ENCODE results near the gene MAP3K20.
"Not testable (repeated sequence)": the region's sequence is repeated elsewhere in the genome, so short reads cannot be mapped to it uniquely, and the experiment has no call there.

MAP3K20 gene

GRCh38 chr2:173159791-173160463, 84.3 kb downstream of the MAP3K20 start:
- DNase-seq = no peak
- no peaks in the 10 kb centered on the region for H3K4me1 Mint-ChIP-seq
- no peak overlapping the region for H3K27ac Mint-ChIP-seq
- H3K4me3 Mint-ChIP-seq = no peak overlapping the region
- no peaks in the 10 kb centered on the region for H3K36me3 Mint-ChIP-seq
- peaks cover 4% of the 10 kb centered on the region for H3K9me3 Mint-ChIP-seq
- peaks cover 12% of the 10 kb centered on the region for H3K27me3 Mint-ChIP-seq
- CTCF ChIA-PET = no interaction called here

GRCh38 chr2:173160618-173161017, 85.0 kb downstream of the MAP3K20 start:
- Mint-ChIP-seq H3K9me3 (peaks cover 4% of the 10 kb centered on the region), H3K27me3 (peaks cover 12% of the 10 kb centered on the region), H3K36me3 (no peaks in the 10 kb centered on the region), H3K4me3 (no peak overlapping the region), H3K4me1 (no peaks in the 10 kb centered on the region), H3K27ac (no peak overlapping the region)
- CTCF ChIA-PET = no interaction called here
- DNase-seq = no peak

- no peak overlapping the region for H3K27ac Mint-ChIP-seq
These were observed 85.4 kb downstream of the MAP3K20 start for GRCh38 chr2:173161040-173161439.

DNA sequence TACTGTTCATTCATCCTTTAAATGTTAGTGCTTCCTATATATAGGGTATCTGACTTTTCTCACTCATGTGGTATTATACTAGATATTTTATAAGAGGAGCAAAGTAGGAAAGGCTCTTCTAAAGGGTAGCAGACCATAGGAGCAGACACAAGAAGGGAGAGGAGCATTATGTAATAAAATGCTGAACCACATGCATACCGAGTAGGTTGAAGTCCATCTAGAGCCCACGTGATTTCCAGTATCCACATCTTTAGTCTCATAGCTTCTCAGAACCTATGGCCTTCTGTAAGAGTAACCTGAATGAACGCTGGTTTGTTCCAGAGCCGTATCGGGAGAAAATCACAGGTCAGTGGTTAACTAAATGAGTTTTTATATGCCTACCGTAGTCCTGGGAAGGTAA, 85.9 kb downstream of the MAP3K20 start:
- CTCF ChIA-PET = no interaction called here
- H3K9me3 Mint-ChIP-seq = peaks cover 1% of the 10 kb centered on the region
- no peaks in the 10 kb centered on the region for H3K36me3 Mint-ChIP-seq
- no peak overlapping the region for H3K27ac Mint-ChIP-seq
- no peak for DNase-seq
- H3K4me1 Mint-ChIP-seq = no peaks in the 10 kb centered on the region
- peaks cover 9% of the 10 kb centered on the region for H3K27me3 Mint-ChIP-seq
- H3K4me3 Mint-ChIP-seq = no peak overlapping the region

More at GRCh38 chr2:173161040-173161439, 85.4 kb downstream of the MAP3K20 start:
- no peaks in the 10 kb centered on the region for H3K36me3 Mint-ChIP-seq
- DNase-seq = no peak
- H3K27me3 Mint-ChIP-seq = peaks cover 12% of the 10 kb centered on the region
- peaks cover 4% of the 10 kb centered on the region for H3K9me3 Mint-ChIP-seq
- H3K4me1 Mint-ChIP-seq = no peaks in the 10 kb centered on the region
- H3K4me3 Mint-ChIP-seq = no peak overlapping the region
- CTCF ChIA-PET = no interaction called here

- H3K36me3 Mint-ChIP-seq, H3K9me3 Mint-ChIP-seq, DNase-seq, H3K4me3 Mint-ChIP-seq, H3K27ac Mint-ChIP-seq, H3K27me3 Mint-ChIP-seq, H3K4me1 Mint-ChIP-seq, CTCF ChIA-PET: not testable (repeated sequence)
These were observed 87.7 kb downstream of the MAP3K20 start for GRCh38 chr2:173163357-173163756.

DNA sequence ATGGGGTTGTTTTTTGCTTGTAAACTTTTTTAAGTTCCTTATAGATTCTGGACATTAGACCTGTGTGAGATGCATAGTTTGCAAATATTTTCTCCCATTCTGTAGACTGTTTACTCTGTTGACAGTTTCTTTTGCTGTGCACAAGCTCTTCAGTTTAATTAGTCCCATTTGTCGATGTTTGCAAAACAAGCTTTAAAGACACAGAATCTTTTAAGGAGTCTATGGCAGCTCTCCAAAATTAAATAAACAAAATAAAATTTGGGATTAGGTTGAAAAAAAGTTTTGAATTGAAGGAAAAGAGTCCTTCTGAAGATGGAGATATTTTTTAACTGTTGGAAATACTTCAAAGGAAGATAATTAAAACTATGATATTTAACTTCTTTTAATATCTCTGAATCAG, 88.8 kb downstream of the MAP3K20 start:
- no peaks in the 10 kb centered on the region for H3K4me1 Mint-ChIP-seq
- H3K36me3 Mint-ChIP-seq = no peaks in the 10 kb centered on the region
- no peak overlapping the region for H3K27ac Mint-ChIP-seq
- H3K4me3 Mint-ChIP-seq = no peak overlapping the region
- CTCF ChIA-PET = no interaction called here
- no peak for DNase-seq
- H3K9me3 Mint-ChIP-seq = peaks cover 1% of the 10 kb centered on the region
- peaks cover 4% of the 10 kb centered on the region for H3K27me3 Mint-ChIP-seq

- peaks cover 1% of the 10 kb centered on the region for H3K9me3 Mint-ChIP-seq
- H3K27me3 Mint-ChIP-seq = no peaks in the 10 kb centered on the region
- H3K4me1 Mint-ChIP-seq = no peaks in the 10 kb centered on the region
- H3K4me3 Mint-ChIP-seq = no peak overlapping the region
- CTCF ChIA-PET = no interaction called here
- H3K36me3 Mint-ChIP-seq = no peaks in the 10 kb centered on the region
- no peak overlapping the region for H3K27ac Mint-ChIP-seq
- DNase-seq = no peak
These were observed 90.0 kb downstream of the MAP3K20 start for GRCh38 chr2:173165443-173166238.

GRCh38 chr2:173171321-173171720, 95.7 kb downstream of the MAP3K20 start:
- H3K27me3 Mint-ChIP-seq = no peaks in the 10 kb centered on the region
- no peaks in the 10 kb centered on the region for H3K4me1 Mint-ChIP-seq
- CTCF ChIA-PET = no interaction called here

GRCh38 chr2:173171924-173172643, 96.4 kb downstream of the MAP3K20 start:
- Mint-ChIP-seq H3K4me1 (no peaks in the 10 kb centered on the region), H3K36me3 (no peaks in the 10 kb centered on the region), H3K27me3 (no peaks in the 10 kb centered on the region), H3K9me3 (no peaks in the 10 kb centered on the region), H3K27ac (no peak overlapping the region), H3K4me3 (no peak overlapping the region)
- CTCF ChIA-PET = interaction anchor here (0.7 kb wide), 1 partner anchor 47 kb away, joined by 3 read pairs; no protein-coding TSS in a partner anchor
- DNase-seq = no peak

More at GRCh38 chr2:173171321-173171720, 95.7 kb downstream of the MAP3K20 start:
- Mint-ChIP-seq H3K36me3 (no peaks in the 10 kb centered on the region), H3K27ac (no peak overlapping the region), H3K9me3 (no peaks in the 10 kb centered on the region), H3K4me3 (no peak overlapping the region)
- DNase-seq = no peak

GRCh38 chr2:173174339-173174738, 98.7 kb downstream of the MAP3K20 start:
- CTCF ChIA-PET, H3K4me3 Mint-ChIP-seq, H3K9me3 Mint-ChIP-seq, H3K27me3 Mint-ChIP-seq, H3K27ac Mint-ChIP-seq, DNase-seq, H3K4me1 Mint-ChIP-seq, H3K36me3 Mint-ChIP-seq: not testable (repeated sequence)

- DNase-seq = no peak
- H3K4me1 Mint-ChIP-seq = no peaks in the 10 kb centered on the region
- no peaks in the 10 kb centered on the region for H3K36me3 Mint-ChIP-seq
- no peak overlapping the region for H3K27ac Mint-ChIP-seq
- H3K27me3 Mint-ChIP-seq = no peaks in the 10 kb centered on the region
- H3K4me3 Mint-ChIP-seq = no peak overlapping the region
- no peaks in the 10 kb centered on the region for H3K9me3 Mint-ChIP-seq
- CTCF ChIA-PET = no interaction called here
These were observed 99.6 kb downstream of the MAP3K20 start for GRCh38 chr2:173175222-173175621.

- Mint-ChIP-seq H3K27me3 (peaks cover 3% of the 10 kb centered on the region), H3K36me3 (peaks cover 1% of the 10 kb centered on the region), H3K4me1 (no peaks in the 10 kb centered on the region), H3K9me3 (no peaks in the 10 kb centered on the region), H3K4me3 (no peak overlapping the region), H3K27ac (no peak overlapping the region)
- CTCF ChIA-PET = interaction anchor here (0.7 kb wide), 1 partner anchor 25 kb away, joined by 3 read pairs; no protein-coding TSS in a partner anchor
- DNase-seq = no peak
These were observed 106.3 kb downstream of the MAP3K20 start for GRCh38 chr2:173181982-173182381.

GRCh38 chr2:173184031-173185004, 108.7 kb downstream of the MAP3K20 start:
- no peak overlapping the region for H3K4me3 Mint-ChIP-seq
- H3K27me3 Mint-ChIP-seq = peaks cover 3% of the 10 kb centered on the region
- DNase-seq = no peak
- H3K4me1 Mint-ChIP-seq = no peaks in the 10 kb centered on the region
- peaks cover 1% of the 10 kb centered on the region for H3K36me3 Mint-ChIP-seq
- CTCF ChIA-PET = no interaction called here
- H3K9me3 Mint-ChIP-seq = no peaks in the 10 kb centered on the region
- no peak overlapping the region for H3K27ac Mint-ChIP-seq

DNA sequence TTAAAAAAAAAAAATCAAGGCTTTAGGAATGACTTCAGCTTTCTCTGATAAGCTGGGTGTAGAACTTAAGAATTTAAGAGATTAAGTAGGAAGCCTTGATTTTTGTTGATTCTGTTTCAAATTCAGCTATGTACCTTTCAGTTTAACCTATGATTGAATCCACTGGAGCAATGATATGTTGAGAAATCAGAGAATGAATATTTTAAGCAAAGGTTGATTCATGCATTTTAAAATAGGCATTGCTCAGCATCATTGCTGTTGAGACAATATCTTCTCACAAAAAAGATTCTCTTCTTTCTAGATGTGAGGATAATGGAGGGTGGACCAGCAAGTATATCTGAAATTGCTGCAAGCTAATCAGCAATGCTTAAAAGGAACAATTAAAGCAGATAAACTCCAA, 109.8 kb downstream of the MAP3K20 start:
- Mint-ChIP-seq H3K9me3 (no peaks in the 10 kb centered on the region), H3K27me3 (peaks cover 3% of the 10 kb centered on the region), H3K4me1 (no peaks in the 10 kb centered on the region), H3K36me3 (peaks cover 1% of the 10 kb centered on the region), H3K27ac (no peak overlapping the region), H3K4me3 (no peak overlapping the region)
- DNase-seq = no peak
- CTCF ChIA-PET = no interaction called here

Data from activated naive CD4-positive, alpha-beta T cell treated with anti-CD3 and anti-CD28 coated beads, Interleukin-2, amount 10 ng/mL, durations not matched to agents 7 days and 5 days (primary cell).